GM18517 (cell line): ENCODE results near the gene AIFM3.
"Not testable (repeated sequence)": the region's sequence is repeated elsewhere in the genome, so short reads cannot be mapped to it uniquely, and the experiment has no call there.

Experiments
- ATAC-seq: cut with Tn5 transposase; IDR thresholded peaks from one replicate; pipeline ENCODE4 v1.9.1; 2021; ENCODE audit warnings: mild to moderate bottlenecking, moderate library complexity; ENCODE audit not compliant: unreplicated experiment

AIFM3 gene

GRCh38 chr22:20957102-20957682 is 9.9 kb upstream of the AIFM3 start:
- no peak for ATAC-seq

- ATAC-seq, result no peak
Measured at GRCh38 chr22:20957683-20958431, 9.2 kb upstream of the AIFM3 start.

DNA sequence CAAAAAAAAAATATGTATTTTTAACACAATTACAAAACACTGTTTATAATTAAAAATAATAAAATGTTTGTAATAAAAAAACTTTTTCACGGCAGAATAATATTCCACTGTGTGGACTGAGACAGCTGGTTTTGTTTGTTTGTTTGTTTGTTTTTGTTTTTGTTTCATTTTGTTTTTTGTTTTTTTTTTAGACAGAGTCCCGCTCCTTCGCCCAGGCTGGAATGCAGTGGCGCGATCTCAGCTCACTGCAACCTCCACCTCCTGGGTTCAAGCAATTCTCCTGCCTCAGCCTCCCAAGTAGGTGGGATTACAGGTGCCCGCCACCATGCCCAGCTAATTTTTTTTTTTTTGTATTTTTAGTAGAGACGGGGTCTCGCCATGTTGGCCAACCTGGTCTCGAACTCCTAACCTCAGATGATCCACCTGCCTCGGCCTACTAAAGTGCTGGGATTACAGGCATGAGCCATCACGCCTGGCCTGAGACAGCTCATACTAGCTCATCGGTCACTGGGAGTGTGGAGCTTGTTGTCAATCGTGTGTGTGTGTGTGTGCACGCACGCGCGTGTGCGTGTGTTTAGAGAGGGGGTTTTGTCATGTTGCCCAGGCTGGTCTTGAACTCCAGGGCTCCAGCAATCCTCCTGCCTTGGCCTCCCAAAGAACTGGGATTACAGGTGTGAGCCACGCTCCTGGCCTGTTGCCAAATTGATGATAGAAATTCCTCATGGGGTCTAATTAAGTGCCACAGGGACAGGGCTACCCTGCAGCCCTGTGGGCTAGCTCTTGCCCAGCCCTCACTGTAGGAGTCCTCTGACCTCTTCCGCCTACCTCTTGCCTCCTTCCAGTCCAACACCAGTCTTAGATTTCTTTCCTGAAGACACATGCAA is 7.2 kb upstream of the AIFM3 start:
- no peak for ATAC-seq

GRCh38 chr22:20960609-20961008 is 6.4 kb upstream of the AIFM3 start:
- no peak for ATAC-seq

DNA sequence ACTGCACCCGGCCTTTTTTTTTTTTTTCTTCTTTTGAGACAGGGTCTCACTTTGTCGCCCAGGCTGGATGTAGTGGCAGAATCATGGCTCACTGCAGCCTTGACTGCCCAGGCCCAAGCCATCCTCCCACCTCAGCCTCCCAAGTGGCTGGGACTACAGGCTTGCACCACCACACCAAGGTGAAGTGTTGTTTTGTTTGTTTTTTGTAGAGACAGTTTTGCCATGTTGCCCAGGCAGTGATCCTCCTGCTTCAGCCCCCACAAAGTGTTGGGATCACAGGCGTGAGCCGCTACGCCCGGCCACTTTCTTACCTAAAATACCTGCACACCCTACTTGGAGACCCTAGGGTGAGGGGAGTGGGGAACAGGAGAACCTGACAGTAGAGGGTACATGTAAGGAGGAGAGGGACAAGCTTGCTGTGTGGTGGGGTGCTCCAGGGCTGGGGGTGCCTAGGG is 4.5 kb upstream of the AIFM3 start:
- no peak for ATAC-seq

DNA sequence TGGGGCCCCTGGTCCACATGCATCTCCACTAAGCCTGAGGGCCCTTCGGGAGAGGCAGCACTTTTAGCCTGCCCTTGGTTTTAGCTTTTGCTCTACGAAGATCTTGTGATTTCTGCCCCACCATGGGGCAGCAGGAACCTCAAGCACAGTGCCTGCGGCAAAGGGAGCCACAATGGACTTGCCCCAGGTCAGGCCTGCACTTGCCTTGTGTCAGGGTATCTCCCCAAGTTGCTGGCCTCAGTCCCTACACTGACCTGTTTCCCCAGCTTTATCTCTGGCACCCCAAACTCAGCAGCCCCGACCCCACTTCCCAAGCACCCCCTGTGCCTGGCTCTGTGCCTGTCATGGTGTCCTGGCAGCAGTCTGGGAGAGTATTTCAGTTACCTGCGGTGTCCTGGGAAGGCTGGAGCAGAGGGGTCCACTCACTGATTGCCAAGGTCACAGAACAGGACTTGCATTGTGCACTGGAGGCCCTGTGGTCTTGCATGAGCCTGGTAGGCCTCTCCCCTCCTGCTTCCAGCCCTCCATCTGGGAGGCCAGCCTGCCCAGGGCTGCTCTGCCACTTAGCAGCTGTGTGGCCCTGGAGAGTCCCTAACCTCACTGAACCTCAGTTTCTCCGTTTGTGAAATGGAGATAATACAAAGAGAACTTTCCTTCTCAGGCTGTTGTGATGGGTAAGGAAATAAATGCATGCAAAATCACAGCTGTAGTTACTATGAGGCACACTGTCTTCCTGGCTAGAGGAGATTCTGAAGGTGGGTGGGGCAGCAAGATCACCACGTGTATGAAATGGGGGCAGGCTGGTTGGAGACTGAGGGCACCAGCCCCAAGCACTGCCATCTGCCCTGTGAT is 3.6 kb upstream of the AIFM3 start:
- no peak for ATAC-seq

DNA sequence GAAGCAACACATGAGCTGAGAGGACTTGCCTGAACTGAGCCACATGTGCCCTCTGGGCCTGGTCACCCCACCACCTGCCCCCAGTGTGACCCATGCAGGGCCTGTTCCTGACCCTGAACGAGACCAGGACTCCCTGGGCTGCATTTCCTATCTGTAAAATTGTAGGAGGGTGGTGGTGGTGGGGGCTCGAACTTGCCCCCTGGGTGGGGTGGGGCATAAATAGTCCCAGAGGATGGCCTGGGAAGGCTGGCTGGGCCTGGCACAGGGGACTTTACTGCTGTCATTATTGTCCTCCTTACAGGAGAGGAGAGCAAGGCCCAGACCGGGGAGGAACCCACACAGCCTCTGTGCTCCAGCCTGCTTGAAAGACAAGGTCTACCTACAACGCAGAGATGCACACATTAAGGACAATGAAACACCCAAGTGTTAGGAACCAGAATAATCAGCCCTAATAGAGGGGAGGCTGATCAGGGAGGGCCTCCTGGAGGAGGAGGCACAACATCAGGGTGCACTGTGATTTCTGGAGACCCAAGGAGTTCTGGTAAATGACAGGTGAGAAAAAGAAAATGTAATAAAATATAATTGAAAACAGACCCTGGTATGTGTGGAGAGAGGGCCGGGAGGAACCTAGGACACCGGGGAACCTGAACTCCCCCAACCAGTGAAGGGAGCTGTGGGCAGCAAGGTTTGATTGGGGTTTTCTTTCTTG is 2.8 kb upstream of the AIFM3 start:
- ATAC-seq, result no peak

- ATAC-seq, result no peak
Measured at GRCh38 chr22:20964799-20965103, 2.3 kb upstream of the AIFM3 start.

DNA sequence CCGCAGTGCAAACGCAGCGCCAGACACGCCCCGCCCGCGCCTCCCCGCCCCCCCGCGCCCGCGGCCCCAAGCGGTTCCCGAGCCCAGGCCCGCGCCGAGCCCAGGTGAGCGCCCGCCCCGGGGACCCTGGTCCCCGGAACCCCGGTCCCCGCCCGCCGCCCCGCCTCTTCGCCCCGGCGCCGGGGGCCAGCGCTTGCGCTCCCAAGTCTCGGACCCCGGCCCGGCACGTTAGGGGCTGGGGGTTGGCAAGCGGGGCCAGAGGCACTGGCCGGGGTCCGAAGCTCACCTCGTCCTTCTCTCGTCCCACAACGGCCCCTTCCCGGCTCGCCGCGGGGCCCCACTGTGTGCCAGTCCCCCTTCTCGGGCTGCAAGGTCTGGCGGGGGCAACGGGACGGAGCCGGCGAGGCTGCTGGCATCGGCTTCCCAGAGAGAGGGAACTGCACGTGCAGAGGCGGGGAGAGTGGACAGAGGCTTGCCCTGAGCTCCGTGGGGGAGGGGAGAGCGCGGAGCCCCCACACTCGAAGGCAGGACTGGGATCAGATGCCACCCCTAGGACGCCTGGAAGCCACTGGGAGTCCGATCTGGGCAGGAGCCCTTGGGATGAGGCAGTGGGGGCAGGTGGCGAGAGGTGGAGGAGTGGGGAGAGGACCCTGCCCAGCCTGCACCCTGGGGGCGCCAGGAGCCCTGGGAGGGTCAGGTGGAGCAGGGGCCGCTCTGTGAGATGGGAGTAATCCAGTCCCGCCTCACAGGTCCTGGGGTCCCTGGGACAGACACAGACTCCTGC is 1.8 kb upstream of the AIFM3 start:
- no peak for ATAC-seq

GRCh38 chr22:20965888-20966855 is 883 bp upstream of the AIFM3 start:
- ATAC-seq, result no peak

DNA sequence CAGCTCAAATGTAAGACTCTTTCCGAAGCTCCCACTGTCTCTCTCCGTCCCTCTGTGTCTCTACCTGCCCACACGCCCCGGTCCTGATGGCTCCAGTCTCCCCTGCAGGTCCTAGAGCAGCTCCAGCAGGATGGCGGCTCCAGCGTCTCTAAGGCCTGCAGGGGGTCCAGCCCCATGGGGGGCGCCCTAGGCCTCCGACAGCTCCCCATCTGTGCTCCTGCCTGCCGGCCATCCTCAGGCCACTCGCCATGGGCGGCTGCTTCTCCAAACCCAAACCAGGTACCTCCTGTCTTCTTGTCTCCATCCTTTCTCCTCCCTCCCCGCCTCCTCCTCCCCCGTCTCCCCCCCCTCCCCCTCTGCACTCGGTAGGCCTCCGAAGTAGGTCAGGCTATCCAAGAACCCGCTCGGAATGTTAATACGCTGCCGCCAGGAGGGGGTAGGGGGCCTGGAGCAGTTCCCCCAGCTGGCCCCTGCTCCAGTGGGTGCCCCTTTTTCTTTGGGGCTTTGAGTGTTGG is 699 bp downstream of the AIFM3 start:
- no peak for ATAC-seq

DNA sequence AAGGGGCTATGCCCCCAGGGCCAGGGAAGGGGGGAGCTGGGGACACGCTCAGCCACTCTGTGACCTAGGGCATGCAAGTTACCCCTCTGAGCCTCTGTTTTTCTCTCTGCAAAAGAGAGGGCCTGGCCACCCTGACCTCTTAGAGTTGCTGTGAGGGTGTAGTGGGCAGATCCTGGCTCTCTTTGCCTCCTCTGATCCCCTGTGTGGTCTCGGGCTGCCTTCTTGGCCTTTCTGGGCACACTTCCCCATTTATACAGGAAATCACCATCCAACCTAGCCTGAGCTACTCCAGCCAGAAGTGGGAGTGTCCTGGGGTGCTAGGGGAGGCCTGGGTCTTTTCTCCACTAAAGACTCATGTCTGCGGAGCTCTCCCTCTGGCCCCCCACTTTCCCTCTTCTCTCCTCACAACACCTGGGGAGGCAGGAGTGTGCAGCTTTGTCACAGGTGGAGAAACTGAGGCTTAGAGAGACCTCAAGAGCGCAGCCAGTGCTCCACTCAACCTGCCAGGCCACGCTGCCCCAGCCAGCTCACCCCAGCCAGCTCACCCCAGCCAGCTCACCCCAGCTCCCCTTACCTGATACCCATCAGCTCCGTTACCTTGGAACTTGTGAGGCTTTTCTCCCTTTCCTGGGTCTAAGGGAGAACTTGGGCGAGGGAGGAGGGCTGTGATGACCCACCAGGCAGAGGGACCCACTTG is 1.4 kb downstream of the AIFM3 start:
- ATAC-seq, result no peak

DNA sequence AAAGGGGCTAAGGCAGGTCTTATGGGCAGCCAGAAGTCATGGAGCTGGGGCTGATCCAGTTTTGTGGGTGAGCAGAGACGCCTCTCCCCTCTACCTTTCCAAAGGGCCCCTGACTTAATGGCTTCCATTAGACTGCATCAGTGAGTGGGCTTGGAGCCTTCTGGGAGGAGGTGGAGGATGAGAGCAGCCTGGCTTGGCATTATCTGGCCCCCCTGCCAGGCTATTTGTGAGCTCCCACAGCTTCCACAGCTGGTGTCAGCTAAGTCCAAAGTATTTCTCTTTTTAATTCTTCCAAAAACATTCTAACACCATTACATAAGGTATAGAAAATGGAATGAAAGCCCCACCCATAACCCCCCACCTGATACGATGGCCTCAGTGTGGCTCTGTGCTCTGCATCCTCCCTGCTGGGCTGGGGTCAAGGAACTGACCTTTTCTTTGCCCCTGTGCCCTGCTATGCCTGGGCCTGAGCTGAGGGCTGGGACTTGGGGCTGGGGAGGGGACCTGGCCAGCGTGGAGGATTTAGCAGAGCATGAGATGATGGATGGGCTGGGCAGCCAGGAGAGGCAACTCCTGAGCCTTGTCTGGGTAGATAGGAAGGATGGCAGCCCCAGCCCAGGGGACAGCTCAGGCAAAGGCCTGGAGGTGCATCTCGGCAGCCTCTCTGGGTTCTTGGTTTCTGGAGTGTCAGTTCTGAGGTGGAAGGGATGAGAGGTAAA is 4.0 kb downstream of the AIFM3 start:
- no peak for ATAC-seq

DNA sequence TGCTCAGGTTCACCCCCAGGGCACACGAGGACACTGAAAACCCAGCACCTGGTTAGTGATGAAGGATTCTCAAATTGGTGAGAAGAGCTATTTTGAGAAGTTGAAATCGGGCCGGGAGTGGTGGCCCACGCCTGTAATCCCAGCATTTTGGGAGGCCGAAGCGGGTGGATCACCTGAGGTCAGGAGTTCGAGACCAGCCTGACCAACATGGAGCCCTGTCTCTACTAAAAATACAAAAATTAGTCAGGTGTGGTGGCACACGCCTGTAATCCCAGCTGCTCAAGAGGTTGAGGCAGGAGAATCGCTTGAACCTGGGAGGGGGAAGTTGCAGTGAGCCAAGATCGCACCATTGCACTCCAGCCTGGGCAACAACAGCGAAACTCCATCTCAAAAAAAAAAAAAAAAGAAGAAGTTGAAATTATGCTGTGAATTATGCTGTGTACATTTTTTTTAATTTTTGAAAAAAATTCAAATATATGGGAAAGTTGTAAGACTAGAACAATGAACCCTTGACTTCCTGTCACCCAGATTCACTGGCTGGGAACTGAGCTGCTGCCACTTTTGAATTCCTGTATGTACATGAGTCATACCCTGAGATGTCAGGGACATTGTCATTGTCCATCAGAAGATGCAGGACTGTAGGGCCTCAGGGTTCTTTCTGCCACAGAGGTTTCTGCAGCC is 5.1 kb downstream of the AIFM3 start:
- not testable (repeated sequence) for ATAC-seq

GRCh38 chr22:20972933-20973577 is 6.0 kb downstream of the AIFM3 start:
- ATAC-seq, result no peak
